Vagina (tissue), 2 donors: ENCODE results near the gene MCM5.

ENCODE experiments used
- POLR2AphosphoS5 ChIP-seq, 2 donors: sonication (generic); formaldehyde crosslinking; IDR thresholded peaks; one replicate each; pipeline ENCODE4 v1.9.0; 2017; ENCODE audit warnings: antibody characterized with exemption in 2 of 2, mild to moderate bottlenecking in 2 of 2, low read depth in 1 of 2; ENCODE audit not compliant: insufficient read depth in 1 of 2
- TF ChIP-seq, protein P1 (sequence below), 3 experiments: fragments of 450-650 bp in 2 of 3; fragments of 200-600 bp in 1 of 3; sonication (generic) in 1 of 3; IDR thresholded peaks; one replicate each; pipeline ENCODE4 v1.5.1; 2017 to 2019; ENCODE audit warnings: antibody characterized with exemption in 3 of 3, mild to moderate bottlenecking in 2 of 3, moderate library complexity in 2 of 3

DNA sequence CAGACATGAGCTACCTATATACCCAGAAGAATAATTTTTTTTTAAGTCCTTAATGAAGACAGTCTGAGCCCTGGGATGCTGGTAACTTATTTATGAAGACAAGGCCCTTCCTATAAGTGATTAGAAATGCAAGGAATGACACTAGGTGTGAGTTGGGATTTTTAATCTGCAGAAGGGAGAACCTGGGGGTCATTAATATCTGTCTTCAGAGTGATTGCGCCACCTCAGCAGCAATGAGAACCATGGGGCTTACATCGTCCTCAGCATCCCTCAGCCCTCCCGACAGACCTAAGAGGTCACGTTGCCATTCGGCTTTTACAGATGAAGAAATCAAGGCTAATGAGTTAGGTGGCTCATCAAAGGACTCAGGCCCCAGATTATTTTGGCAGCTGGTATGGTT lies 55.6 kb downstream of the MCM5 start:
- TF ChIP-seq, protein P1, sequence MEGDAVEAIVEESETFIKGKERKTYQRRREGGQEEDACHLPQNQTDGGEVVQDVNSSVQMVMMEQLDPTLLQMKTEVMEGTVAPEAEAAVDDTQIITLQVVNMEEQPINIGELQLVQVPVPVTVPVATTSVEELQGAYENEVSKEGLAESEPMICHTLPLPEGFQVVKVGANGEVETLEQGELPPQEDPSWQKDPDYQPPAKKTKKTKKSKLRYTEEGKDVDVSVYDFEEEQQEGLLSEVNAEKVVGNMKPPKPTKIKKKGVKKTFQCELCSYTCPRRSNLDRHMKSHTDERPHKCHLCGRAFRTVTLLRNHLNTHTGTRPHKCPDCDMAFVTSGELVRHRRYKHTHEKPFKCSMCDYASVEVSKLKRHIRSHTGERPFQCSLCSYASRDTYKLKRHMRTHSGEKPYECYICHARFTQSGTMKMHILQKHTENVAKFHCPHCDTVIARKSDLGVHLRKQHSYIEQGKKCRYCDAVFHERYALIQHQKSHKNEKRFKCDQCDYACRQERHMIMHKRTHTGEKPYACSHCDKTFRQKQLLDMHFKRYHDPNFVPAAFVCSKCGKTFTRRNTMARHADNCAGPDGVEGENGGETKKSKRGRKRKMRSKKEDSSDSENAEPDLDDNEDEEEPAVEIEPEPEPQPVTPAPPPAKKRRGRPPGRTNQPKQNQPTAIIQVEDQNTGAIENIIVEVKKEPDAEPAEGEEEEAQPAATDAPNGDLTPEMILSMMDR (IDR thresholded peaks at IDR 0.05), result no peak
- TF ChIP-seq POLR2AphosphoS5 (IDR thresholded peaks at IDR 0.05; ENCODE audit: insufficient read depth in 1 of 2, low read depth in 1 of 2), result no peak
